ENCODE data around the gene RPH3AL. TPM values are rescaled to one million over a fixed set of nuclear protein-coding genes. Genes with fewer than 3 reads are reported as not detected.

Gene RPH3AL
- total and polyA plus RNA-seq, 3 donors from 2014 or later: 4.4 to 13.5 (median 6.5) TPM

- 97 to 98% methylated on average over 18 of the region's 18 CpGs for WGBS, 2 donors
- intact Hi-C loops (cut with DNase I; ENCODE audit: low total_unique reads): no loop called here
Measured at GRCh38 chr17:263271-263670, 89.3 kb downstream of the RPH3AL start.

GRCh38 chr17:261635-262034, 91.0 kb downstream of the RPH3AL start:
- Histone ChIP-seq H3K27me3 (no peaks in the 10 kb centered on the region), H3K4me1 (no peaks in the 10 kb centered on the region), H3K9me3 (no peaks in the 10 kb centered on the region), H3K27ac (no peak overlapping the region), H3K4me3 (no peak overlapping the region), H3K36me3 (ENCODE audit: low read depth, missing control alignments) (no peaks in the 10 kb centered on the region)
- WGBS, 2 donors: 82 to 92% methylated on average over 8 of the region's 8 CpGs
- no peak for TF ChIP-seq CTCF (IDR thresholded peaks at IDR 0.05)
- no peak for TF ChIP-seq POLR2A (IDR thresholded peaks at IDR 0.05)
- no peak for DNase-seq
- intact Hi-C loops (cut with DNase I; ENCODE audit: low total_unique reads): no loop called here

More at GRCh38 chr17:263271-263670, 89.3 kb downstream of the RPH3AL start:
- DNase-seq: peak; percentile 4
- no peak overlapping the region for H3K27ac ChIP-seq
- TF ChIP-seq POLR2A (IDR thresholded peaks at IDR 0.05) (no peak), CTCF (IDR thresholded peaks at IDR 0.05) (no peak)
- H3K4me1 ChIP-seq: no peaks in the 10 kb centered on the region
- H3K9me3 ChIP-seq: no peaks in the 10 kb centered on the region
- H3K4me3 ChIP-seq: no peak overlapping the region
- H3K27me3 ChIP-seq: no peaks in the 10 kb centered on the region
- H3K36me3 ChIP-seq (ENCODE audit: low read depth, missing control alignments): no peaks in the 10 kb centered on the region

GRCh38 chr17:260944-261343, 91.7 kb downstream of the RPH3AL start:
- H3K27ac ChIP-seq: no peak overlapping the region
- WGBS, 2 donors: 99 to 100% methylated on average over 3 to 4 of the region's 4 CpGs
- no peaks in the 10 kb centered on the region for H3K36me3 ChIP-seq (ENCODE audit: low read depth, missing control alignments)
- intact Hi-C loops (cut with DNase I; ENCODE audit: low total_unique reads): no loop called here
- no peak for DNase-seq
- TF ChIP-seq POLR2A (IDR thresholded peaks at IDR 0.05) (no peak), CTCF (IDR thresholded peaks at IDR 0.05) (no peak)
- H3K4me3 ChIP-seq: no peak overlapping the region
- H3K4me1 ChIP-seq: no peaks in the 10 kb centered on the region
- no peaks in the 10 kb centered on the region for H3K27me3 ChIP-seq
- H3K9me3 ChIP-seq: no peaks in the 10 kb centered on the region

GRCh38 chr17:260031-260791, 92.4 kb downstream of the RPH3AL start:
- Histone ChIP-seq H3K27me3 (no peaks in the 10 kb centered on the region), H3K4me3 (no peak overlapping the region), H3K36me3 (ENCODE audit: low read depth, missing control alignments) (no peaks in the 10 kb centered on the region), H3K27ac (no peak overlapping the region), H3K4me1 (no peaks in the 10 kb centered on the region), H3K9me3 (no peaks in the 10 kb centered on the region)
- intact Hi-C loops (cut with DNase I; ENCODE audit: low total_unique reads): no loop called here
- WGBS, 2 donors: 76 to 83% methylated on average over 15 of the region's 15 CpGs
- TF ChIP-seq CTCF (IDR thresholded peaks at IDR 0.05) (no peak), POLR2A (IDR thresholded peaks at IDR 0.05) (no peak)
- DNase-seq: no peak

Measured in testis (tissue), 3 donors.